Right lobe of liver (tissue), 6 donors: ENCODE results near the gene CIRBP. TPM values are rescaled to one million over a fixed set of nuclear protein-coding genes. Genes with fewer than 3 reads are reported as not detected.

Experiments used
- ATAC-seq, 4 donors: fragments of 200-7000 bp; cut with Tn5 transposase; one replicate each; pipeline ENCODE4 v1.9.1; 2020; ENCODE audit warnings: mild to moderate bottlenecking in 4 of 4, moderate library complexity in 4 of 4
- DNase-seq, 3 donors: peaks; one replicate each; pipeline ENCODE4 v3.0.0-alpha.2; 2020
- H3K27ac ChIP-seq, 3 donors: fragments of 200-600 bp; one replicate each; pipeline ENCODE4 v1.8.0; 2022
- H3K27me3 ChIP-seq, 2 donors: fragments of 200-600 bp; one replicate each; pipeline ENCODE4 v1.8.0; 2022
- H3K36me3 ChIP-seq, 4 donors: fragments of 200-600 bp; sonication (generic) in 1 of 4; one replicate each; pipeline versions ENCODE4 v1.5.1 to v1.8.0; 2017 to 2022; ENCODE audit warnings: control low read depth in 1 of 4
- H3K4me1 ChIP-seq, 4 donors: fragments of 200-600 bp; sonication (generic) in 1 of 4; one replicate each; pipeline versions ENCODE4 v1.5.1 to v1.8.0; 2017 to 2022; ENCODE audit warnings: control low read depth in 1 of 4
- H3K4me3 ChIP-seq, 3 donors: fragments of 200-600 bp; one replicate each; pipeline ENCODE4 v1.8.0; 2022
- H3K9me3 ChIP-seq, 4 donors: fragments of 200-600 bp; sonication (generic) in 1 of 4; one replicate each; pipeline versions ENCODE4 v1.5.1 to v1.8.0; 2017 to 2022; ENCODE audit warnings: control low read depth in 1 of 4
- POLR2A ChIP-seq: fragments of 450-650 bp; IDR thresholded peaks from one replicate; pipeline ENCODE4 v1.6.1; 2017; ENCODE audit warnings: antibody characterized with exemption, mild to moderate bottlenecking
- whole genome bisulfite sequencing: methylation state at CpG from one replicate; pipeline ENCODE4 v1.1.6; 2018; ENCODE audit warnings: low coverage, low lambda C conversion rate; ENCODE audit not compliant: insufficient coverage; ENCODE audit errors: missing lambda C conversion rate; 5-methylcytosine and 5-hydroxymethylcytosine counted together
- intact Hi-C, 2 donors: fragments of 100-400 bp; cut with DNase I; formaldehyde crosslinking; loops; one replicate each; pipeline versions ENCODE4 v1.11.2 to v1.14.1; 2022
- total RNA-seq, 6 experiments: library from RNA; depleted of rRNA in 2 of 6; stranded (reverse); fragments of >200 nt in 2 of 6; fragmentation: NEBNext Ultra II Directional in 3 of 6; extraction: Animal tissue kit (Norgen Biotek cat#: 25700) in 3 of 6; gene quantifications; one replicate each; pipeline versions ENCODE4 v1.1.0 to v1.2.4, GENCODE V29; 2016 to 2023
- TF ChIP-seq, protein P1 (sequence below), 4 donors: fragments of 200-600 bp in 3 of 4; fragments of 450-650 bp in 1 of 4; IDR thresholded peaks; one replicate each; pipeline versions ENCODE4 v1.5.1 to v1.8.0; 2016 to 2022; ENCODE audit warnings: antibody characterized with exemption in 4 of 4, mild to moderate bottlenecking in 2 of 4
- donor health status: DM: no; HTN: yes; CAD: no.
- donor health status: DM: no; HTN: no; CAD: no.
- donor health status: DM: no; HTN: no; CAD: no.
- donor health status: DM: no; HTN: yes; CAD: no.
- donor health status: DM: no; HTN: yes; CAD: no.

CIRBP gene
- total RNA-seq, 6 experiments from 2014 or later = 69.2 to 111 (median 89.5) TPM

DNA sequence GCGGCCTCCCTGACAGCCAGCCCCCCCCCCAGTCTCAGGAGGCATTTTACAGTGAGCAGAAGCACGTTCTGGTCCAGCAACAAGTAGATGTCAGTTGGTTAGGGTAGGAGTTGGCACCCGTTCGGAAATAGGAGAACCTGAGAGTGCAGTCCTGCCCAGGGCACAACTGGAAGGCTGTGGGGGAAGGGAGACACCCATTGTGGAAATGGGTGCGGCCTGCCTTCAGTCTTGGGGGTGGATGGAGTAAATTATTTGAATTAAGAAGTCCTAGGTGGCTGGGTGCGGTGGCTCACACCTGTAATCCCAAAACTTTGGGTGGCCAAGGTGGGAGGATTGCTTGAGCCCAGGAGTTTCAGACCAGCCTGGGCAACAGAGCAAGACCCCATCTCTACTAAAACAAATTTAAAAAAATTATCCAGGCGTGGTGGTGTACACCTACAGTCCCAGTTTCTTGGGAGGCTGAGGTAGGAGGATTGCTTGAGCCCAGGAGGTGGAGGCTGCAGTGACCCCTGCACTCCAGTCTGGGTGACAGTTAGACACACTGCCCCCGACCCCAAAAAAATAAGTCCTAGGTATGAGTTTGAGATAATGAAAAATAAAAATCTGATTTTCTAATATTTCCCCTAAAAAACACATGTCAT, 1.2 kb downstream of the CIRBP start:
- no peaks in the 10 kb centered on the region for H3K9me3 ChIP-seq
- H3K27me3 ChIP-seq = no peaks in the 10 kb centered on the region
- peak overlapping the region; percentile 55 to 87 (median 69) for H3K4me3 ChIP-seq
- H3K27ac ChIP-seq = peak overlapping the region; percentile 88 to 99 (median 97)
- peaks cover 0 to 77% (median 31%) of the 10 kb centered on the region in 4 donors for H3K4me1 ChIP-seq
- intact Hi-C loops = no loop called here
- ATAC-seq (no peak), DNase-seq (no peak)
- WGBS = 11% methylated on average over 7 of the region's 8 CpGs
- H3K36me3 ChIP-seq = peaks cover 10 to 43% (median 27%) of the 10 kb centered on the region in 4 donors
- no peak for TF ChIP-seq POLR2A

DNA sequence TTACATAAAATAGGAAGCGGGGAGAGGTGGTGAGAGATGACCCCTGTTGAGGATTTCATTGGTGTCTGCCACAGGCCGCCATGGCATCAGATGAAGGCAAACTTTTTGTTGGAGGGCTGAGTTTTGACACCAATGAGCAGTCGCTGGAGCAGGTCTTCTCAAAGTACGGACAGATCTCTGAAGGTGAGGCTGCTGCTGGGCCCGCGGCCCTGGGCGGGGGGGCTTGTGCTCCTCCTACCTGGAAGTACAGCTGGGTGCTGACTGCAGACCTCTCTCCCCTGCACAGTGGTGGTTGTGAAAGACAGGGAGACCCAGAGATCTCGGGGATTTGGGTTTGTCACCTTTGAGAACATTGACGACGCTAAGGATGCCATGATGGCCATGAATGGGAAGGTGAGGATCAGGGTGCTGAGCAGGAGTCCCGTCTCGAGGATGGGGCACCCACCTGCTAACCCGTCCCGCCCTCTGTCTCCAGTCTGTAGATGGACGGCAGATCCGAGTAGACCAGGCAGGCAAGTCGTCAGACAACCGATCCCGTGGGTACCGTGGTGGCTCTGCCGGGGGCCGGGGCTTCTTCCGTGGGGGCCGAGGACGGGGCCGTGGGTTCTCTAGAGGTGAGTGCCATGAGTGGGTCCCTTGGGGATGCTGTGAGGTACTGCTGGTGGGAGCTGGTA, 1.9 kb downstream of the CIRBP start:
- peaks cover 0 to 73% (median 28%) of the 10 kb centered on the region in 4 donors for H3K4me1 ChIP-seq
- no peaks in the 10 kb centered on the region for H3K27me3 ChIP-seq
- H3K9me3 ChIP-seq = no peaks in the 10 kb centered on the region
- H3K36me3 ChIP-seq = peaks cover 10 to 43% (median 27%) of the 10 kb centered on the region in 4 donors
- H3K27ac ChIP-seq = peak overlapping the region; percentile 88 to 99 (median 97)
- 26% methylated on average over 5 of the region's 26 CpGs for WGBS
- peak overlapping the region; percentile 55 to 87 (median 69) for H3K4me3 ChIP-seq
- TF ChIP-seq, protein P1, sequence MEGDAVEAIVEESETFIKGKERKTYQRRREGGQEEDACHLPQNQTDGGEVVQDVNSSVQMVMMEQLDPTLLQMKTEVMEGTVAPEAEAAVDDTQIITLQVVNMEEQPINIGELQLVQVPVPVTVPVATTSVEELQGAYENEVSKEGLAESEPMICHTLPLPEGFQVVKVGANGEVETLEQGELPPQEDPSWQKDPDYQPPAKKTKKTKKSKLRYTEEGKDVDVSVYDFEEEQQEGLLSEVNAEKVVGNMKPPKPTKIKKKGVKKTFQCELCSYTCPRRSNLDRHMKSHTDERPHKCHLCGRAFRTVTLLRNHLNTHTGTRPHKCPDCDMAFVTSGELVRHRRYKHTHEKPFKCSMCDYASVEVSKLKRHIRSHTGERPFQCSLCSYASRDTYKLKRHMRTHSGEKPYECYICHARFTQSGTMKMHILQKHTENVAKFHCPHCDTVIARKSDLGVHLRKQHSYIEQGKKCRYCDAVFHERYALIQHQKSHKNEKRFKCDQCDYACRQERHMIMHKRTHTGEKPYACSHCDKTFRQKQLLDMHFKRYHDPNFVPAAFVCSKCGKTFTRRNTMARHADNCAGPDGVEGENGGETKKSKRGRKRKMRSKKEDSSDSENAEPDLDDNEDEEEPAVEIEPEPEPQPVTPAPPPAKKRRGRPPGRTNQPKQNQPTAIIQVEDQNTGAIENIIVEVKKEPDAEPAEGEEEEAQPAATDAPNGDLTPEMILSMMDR (IDR thresholded peaks at IDR 0.05) = no peak
- no peak for DNase-seq
- intact Hi-C loops = no loop called here
- ATAC-seq = no peak

DNA sequence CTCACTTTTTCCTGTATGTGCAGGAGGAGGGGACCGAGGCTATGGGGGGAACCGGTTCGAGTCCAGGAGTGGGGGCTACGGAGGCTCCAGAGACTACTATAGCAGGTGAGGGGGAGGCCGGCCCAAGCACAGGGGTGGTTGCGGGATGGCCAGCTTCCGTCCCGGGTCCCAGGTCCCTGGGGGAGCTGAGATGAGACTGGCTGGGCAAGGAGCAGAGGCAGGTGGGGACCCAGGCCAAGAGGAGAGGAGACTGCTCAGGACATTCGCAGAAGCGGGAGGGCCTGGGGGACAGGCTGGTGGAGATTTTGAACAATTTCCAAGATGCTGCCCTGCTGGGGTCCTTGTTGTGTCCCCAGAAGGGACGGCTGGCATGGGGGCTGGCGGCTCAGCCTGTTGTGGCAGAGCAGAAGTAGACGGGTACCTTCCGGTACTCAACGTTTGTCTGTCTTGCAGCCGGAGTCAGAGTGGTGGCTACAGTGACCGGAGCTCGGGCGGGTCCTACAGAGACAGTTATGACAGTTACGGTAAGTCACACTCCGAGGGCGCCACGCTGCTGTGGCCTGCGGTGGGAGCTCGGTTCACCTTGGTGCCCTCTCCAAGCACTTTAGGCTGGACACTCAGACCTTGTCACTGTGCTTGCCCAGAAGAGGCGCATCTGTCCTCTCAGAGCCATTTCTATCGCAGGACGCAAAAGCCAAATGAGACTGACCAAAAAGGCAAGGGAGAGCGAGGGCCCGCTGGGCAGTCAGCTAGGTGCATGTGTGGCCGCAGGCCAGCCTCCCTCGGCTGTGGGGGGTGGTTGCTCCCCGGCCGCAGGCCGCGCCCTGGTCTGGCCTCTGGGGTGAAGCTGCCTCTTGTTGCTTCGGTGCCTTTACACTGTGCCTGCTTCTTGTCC, 2.6 kb downstream of the CIRBP start:
- ATAC-seq = no peak
- intact Hi-C loops = no loop called here
- Histone ChIP-seq H3K27ac (no peak overlapping the region), H3K9me3 (no peaks in the 10 kb centered on the region), H3K36me3 (peaks cover 10 to 43% (median 27%) of the 10 kb centered on the region in 4 donors), H3K27me3 (no peaks in the 10 kb centered on the region), H3K4me3 (peak overlapping the region in 1 of 3 donors; percentile 55), H3K4me1 (peaks cover 0 to 74% (median 30%) of the 10 kb centered on the region in 4 donors)
- WGBS = 43% methylated on average over 4 of the region's 37 CpGs
- TF ChIP-seq POLR2A = no peak
- TF ChIP-seq, protein P1 (IDR thresholded peaks at IDR 0.05) = no peak
- DNase-seq = peak in 1 of 3 donors; percentile 46

DNA sequence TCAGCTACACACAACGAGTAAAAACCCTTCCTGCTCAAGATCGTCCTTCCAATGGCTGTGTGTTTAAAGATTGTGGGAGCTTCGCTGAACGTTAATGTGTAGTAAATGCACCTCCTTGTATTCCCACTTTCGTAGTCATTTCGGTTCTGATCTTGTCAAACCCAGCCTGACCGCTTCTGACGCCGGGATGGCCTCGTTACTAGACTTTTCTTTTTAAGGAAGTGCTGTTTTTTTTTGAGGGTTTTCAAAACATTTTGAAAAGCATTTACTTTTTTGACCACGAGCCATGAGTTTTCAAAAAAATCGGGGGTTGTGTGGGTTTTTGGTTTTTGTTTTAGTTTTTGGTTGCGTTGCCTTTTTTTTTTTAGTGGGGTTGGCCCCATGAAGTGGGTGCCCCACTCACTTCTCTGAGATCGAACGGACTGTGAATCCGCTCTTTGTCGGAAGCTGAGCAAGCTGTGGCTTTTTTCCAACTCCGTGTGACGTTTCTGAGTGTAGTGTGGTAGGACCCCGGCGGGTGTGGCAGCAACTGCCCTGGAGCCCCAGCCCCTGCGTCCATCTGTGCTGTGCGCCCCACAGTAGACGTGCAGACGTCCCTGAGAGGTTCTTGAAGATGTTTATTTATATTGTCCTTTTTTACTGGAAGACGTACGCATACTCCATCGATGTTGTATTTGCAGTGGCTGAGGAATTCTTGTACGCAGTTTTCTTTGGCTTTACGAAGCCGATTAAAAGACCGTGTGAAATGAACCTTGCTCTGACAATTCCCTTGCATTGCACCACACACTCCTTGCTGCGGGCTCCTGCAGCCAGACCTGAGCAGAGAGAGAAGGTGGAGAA, 3.5 kb downstream of the CIRBP start:
- Histone ChIP-seq H3K36me3 (peaks cover 10 to 43% (median 27%) of the 10 kb centered on the region in 4 donors), H3K27me3 (no peaks in the 10 kb centered on the region), H3K9me3 (no peaks in the 10 kb centered on the region), H3K27ac (peak overlapping the region in 2 of 3 donors; percentile 15 to 30), H3K4me3 (no peak overlapping the region), H3K4me1 (peaks cover 0 to 65% (median 30%) of the 10 kb centered on the region in 4 donors)
- no peak for TF ChIP-seq POLR2A
- TF ChIP-seq, protein P1 (IDR thresholded peaks at IDR 0.05) = no peak
- 53% methylated on average over 30 of the region's 33 CpGs for WGBS
- DNase-seq = no peak
- no peak for ATAC-seq
- intact Hi-C loops = no loop called here
